GM10266 (cell line): ENCODE measurements around the gene TAB2.

Experiments used
- DNase-seq: peaks from one replicate; pipeline ENCODE4 v3.0.0; 2012; ENCODE audit errors: extremely low spot score
- CTCF ChIP-seq: IDR thresholded peaks from 2 replicates; pipeline ENCODE4 v1.5.1; 2012; ENCODE audit warnings: mild to moderate bottlenecking, low read depth; ENCODE audit not compliant: control insufficient read depth, insufficient read depth; ENCODE audit errors: missing control alignments

TAB2 gene

GRCh38 chr6:149332602-149333265 is 15.2 kb downstream of the TAB2 start:
- no peak for TF ChIP-seq CTCF
- DNase-seq: no peak

DNA sequence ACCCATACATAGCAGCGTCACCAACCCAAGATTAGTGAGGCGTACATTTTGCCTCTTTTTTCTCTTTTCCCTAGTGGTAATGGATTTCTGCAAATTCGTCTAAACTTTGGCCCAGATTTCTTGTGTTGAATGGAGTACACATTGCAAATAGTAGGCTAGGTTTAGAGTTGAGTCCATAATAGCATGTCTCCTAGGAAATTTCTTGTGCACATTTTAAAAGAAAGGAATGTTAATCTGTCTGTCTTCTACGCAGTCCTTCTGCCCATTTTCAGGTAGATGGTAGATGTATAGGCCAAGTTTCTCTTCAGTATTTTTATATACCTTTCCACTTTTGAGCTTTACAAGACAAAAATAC is 15.7 kb downstream of the TAB2 start:
- no peak for TF ChIP-seq CTCF
- no peak for DNase-seq

DNA sequence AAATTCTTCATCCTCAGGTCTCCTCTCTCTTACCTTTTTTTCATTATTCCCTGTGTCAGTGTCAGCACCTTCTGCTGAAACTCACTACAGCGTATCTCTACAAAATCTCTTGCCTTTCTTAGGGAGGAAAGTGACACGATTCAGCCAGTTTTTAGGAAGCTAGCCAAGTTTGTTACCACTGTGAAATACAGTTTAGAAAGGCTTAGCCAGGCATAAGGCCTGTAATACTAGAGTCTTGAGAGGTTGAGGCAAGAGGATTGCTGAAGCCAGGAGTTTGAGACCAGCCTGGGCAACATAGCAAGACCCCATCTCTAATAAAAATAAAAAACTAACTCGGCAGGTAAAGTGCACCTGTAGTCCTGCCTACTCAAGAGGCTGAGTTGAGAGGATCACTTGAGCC is 16.7 kb downstream of the TAB2 start:
- DNase-seq: no peak
- TF ChIP-seq CTCF: no peak

DNA sequence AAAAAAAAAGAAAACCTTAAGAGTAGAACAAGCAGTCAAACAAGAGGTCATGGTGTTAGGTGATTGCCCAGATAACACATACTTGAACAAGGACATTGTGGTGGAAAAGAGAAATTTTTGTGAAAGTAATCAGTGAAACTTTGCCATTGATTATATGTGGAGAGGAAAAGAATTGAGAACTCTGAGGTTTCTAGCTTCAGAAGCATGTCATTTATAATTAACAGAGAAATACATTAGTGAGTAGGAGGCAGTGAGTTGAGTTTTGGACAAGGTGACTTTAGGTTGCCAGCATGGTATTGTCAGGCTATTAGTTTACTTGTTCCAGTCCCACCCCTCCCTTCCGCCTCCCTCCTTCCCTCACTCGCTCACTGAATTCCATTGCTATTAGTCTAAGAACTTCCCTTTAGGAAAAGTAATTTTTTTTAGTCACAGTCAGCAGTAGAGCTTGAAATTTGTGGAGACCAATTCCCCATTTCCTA is 17.2 kb downstream of the TAB2 start:
- TF ChIP-seq CTCF: no peak
- DNase-seq: no peak

DNA sequence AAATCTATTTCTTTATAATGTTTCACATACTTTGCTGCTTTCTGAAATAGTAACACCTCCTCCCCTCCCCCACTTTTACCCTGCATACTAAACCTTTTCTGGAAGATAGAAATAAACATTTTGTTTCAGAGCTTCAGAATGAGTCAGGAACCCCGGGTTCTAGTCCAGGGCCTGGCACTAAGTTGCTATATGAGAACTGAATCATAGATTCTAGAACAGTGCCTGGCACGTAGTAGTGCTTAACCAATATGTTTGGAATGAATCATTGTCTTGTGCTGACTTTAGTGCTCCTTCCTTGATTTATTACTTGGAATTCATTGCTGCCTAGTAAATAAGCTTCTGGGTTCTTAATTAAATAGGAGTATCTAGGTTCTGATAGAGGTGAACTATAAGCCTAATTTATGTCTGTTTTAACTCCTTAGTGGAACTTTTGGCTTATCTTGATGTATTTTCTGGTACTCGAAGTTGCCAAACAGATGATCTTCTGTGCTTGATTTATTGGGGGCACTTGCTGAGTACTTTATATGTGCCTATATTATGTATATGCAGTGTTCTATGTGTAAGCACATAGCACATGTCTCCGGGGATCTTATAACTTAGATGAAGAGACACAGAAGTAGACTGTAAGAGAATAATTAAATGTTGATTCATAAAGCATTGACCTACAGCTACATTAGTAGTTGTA is 18.6 kb downstream of the TAB2 start:
- TF ChIP-seq CTCF: no peak
- DNase-seq: no peak

GRCh38 chr6:149336609-149336928 is 19.1 kb downstream of the TAB2 start:
- DNase-seq: no peak
- TF ChIP-seq CTCF: no peak

DNA sequence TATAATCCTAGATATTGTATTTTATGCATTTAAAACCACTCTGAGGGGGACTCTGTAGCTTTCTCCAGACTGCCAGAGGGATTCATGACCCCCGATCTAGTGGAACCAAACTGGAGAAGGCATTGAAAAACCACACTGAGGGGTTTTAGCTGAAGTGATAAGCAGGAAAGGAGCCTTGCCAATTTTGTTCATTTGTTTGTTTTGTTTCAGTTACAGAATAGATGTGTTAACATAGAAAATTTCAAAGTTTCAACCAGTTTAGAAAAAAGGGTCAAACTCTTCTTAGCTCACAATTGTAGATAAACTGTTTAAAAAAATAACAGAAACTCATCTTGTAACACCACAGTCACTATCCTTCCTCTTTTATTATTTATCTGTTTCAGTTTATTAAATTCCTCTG is 19.8 kb downstream of the TAB2 start:
- no peak for DNase-seq
- TF ChIP-seq CTCF: no peak
